ENCODE results near the gene AMBN.

AMBN gene

GRCh38 chr4:70577220-70577927 is 14.7 kb upstream of the AMBN start:
- H3K9me3 ChIP-seq (ENCODE audit: severe bottlenecking) = no peaks in the 10 kb centered on the region
- TF ChIP-seq CTCF (IDR thresholded peaks at IDR 0.05; ENCODE audit: poor library complexity, severe bottlenecking) = no peak
- H3K4me3 ChIP-seq (ENCODE audit: severe bottlenecking) = no peak overlapping the region
- no peaks in the 10 kb centered on the region for H3K4me1 ChIP-seq (ENCODE audit: insufficient read depth, poor library complexity, severe bottlenecking)
- H3K27ac ChIP-seq (ENCODE audit: poor library complexity, severe bottlenecking) = no peak overlapping the region
- no peaks in the 10 kb centered on the region for H3K36me3 ChIP-seq (ENCODE audit: low read depth)
- no peaks in the 10 kb centered on the region for H3K27me3 ChIP-seq (ENCODE audit: insufficient read depth, poor library complexity, severe bottlenecking)
- DNase-seq (ENCODE audit: low spot score) (no peak), ATAC-seq (ENCODE audit: low read depth) (peak; percentile 59; the same call in 1 of the 3 replicates)

GRCh38 chr4:70581980-70582379 is 10.1 kb upstream of the AMBN start:
- no peak for TF ChIP-seq CTCF (IDR thresholded peaks at IDR 0.05; ENCODE audit: poor library complexity, severe bottlenecking)
- Histone ChIP-seq H3K4me3 (ENCODE audit: severe bottlenecking) (no peak overlapping the region), H3K27ac (ENCODE audit: poor library complexity, severe bottlenecking) (no peak overlapping the region), H3K4me1 (ENCODE audit: insufficient read depth, poor library complexity, severe bottlenecking) (peaks cover 6% of the 10 kb centered on the region), H3K9me3 (ENCODE audit: severe bottlenecking) (no peaks in the 10 kb centered on the region), H3K27me3 (ENCODE audit: insufficient read depth, poor library complexity, severe bottlenecking) (no peaks in the 10 kb centered on the region), H3K36me3 (ENCODE audit: low read depth) (no peaks in the 10 kb centered on the region)
- ATAC-seq (ENCODE audit: low read depth) = no peak
- no peak for DNase-seq (ENCODE audit: low spot score)

- H3K9me3 ChIP-seq (ENCODE audit: severe bottlenecking) = no peaks in the 10 kb centered on the region
- no peaks in the 10 kb centered on the region for H3K36me3 ChIP-seq (ENCODE audit: low read depth)
- no peak overlapping the region for H3K27ac ChIP-seq (ENCODE audit: poor library complexity, severe bottlenecking)
- no peak for TF ChIP-seq CTCF (IDR thresholded peaks at IDR 0.05; ENCODE audit: poor library complexity, severe bottlenecking)
- DNase-seq (ENCODE audit: low spot score) (no peak), ATAC-seq (ENCODE audit: low read depth) (peak; percentile 93)
- H3K4me1 ChIP-seq (ENCODE audit: insufficient read depth, poor library complexity, severe bottlenecking) = peaks cover 6% of the 10 kb centered on the region
- no peak overlapping the region for H3K4me3 ChIP-seq (ENCODE audit: severe bottlenecking)
- H3K27me3 ChIP-seq (ENCODE audit: insufficient read depth, poor library complexity, severe bottlenecking) = no peaks in the 10 kb centered on the region
Measured at GRCh38 chr4:70583952-70584834, 7.9 kb upstream of the AMBN start.

- no peaks in the 10 kb centered on the region for H3K9me3 ChIP-seq (ENCODE audit: severe bottlenecking)
- DNase-seq (ENCODE audit: low spot score) (no peak), ATAC-seq (ENCODE audit: low read depth) (no peak)
- TF ChIP-seq CTCF (IDR thresholded peaks at IDR 0.05; ENCODE audit: poor library complexity, severe bottlenecking) = no peak
- peaks cover 6% of the 10 kb centered on the region for H3K4me1 ChIP-seq (ENCODE audit: insufficient read depth, poor library complexity, severe bottlenecking)
- H3K4me3 ChIP-seq (ENCODE audit: severe bottlenecking) = no peak overlapping the region
- H3K36me3 ChIP-seq (ENCODE audit: low read depth) = no peaks in the 10 kb centered on the region
- no peak overlapping the region for H3K27ac ChIP-seq (ENCODE audit: poor library complexity, severe bottlenecking)
- H3K27me3 ChIP-seq (ENCODE audit: insufficient read depth, poor library complexity, severe bottlenecking) = no peaks in the 10 kb centered on the region
Measured at GRCh38 chr4:70586841-70587240, 5.2 kb upstream of the AMBN start.

Data from RWPE2 (cell line).